ENCODE data around the gene MAVS.

The MAVS gene

GRCh38 chr20:3846740-3847428 is at the start of gene MAVS:
TSS of gene MAVS (plus strand) at chr20:3846834. CDS start at chr20:3854625, 7,791 bp downstream.
- Histone ChIP-seq H3K9ac (ENCODE audit: low read depth, low read length) (peak within 1 kb of the TSS; percentile 82), H3K27me3 (ENCODE audit: insufficient read depth, low read length) (no peaks in the 10 kb centered on the region), H3K36me3 (ENCODE audit: insufficient read depth, low read depth, low read length) (no peaks in the 10 kb centered on the region), H3K9me3 (ENCODE audit: insufficient read depth, low read depth, low read length) (no peaks in the 10 kb centered on the region), H3K4me3 (ENCODE audit: low read length) (peak within 1 kb of the TSS; percentile 73), H3K4me1 (ENCODE audit: insufficient read depth, low read length) (peaks cover 4% of the 10 kb centered on the region; the same call in 1 of the 2 replicates), H3K27ac (ENCODE audit: low read length) (no peak within 1 kb of the TSS)

GRCh38 chr20:3797226-3797545 is 49.4 kb upstream of the MAVS start:
- Histone ChIP-seq H3K9ac (ENCODE audit: low read depth, low read length) (peak overlapping the region; percentile 73), H3K36me3 (ENCODE audit: insufficient read depth, low read depth, low read length) (peaks cover 21% of the 10 kb centered on the region), H3K27ac (ENCODE audit: low read length) (no peak overlapping the region), H3K27me3 (ENCODE audit: insufficient read depth, low read length) (peaks cover 7% of the 10 kb centered on the region; the same call in 1 of the 2 replicates), H3K4me3 (ENCODE audit: low read length) (peak overlapping the region; percentile 82), H3K9me3 (ENCODE audit: insufficient read depth, low read depth, low read length) (no peaks in the 10 kb centered on the region), H3K4me1 (ENCODE audit: insufficient read depth, low read length) (peaks cover 25% of the 10 kb centered on the region; the same call in 1 of the 2 replicates)

- no peak overlapping the region; the same call in 1 of the 2 replicates for H3K9ac ChIP-seq (ENCODE audit: low read depth, low read length)
- H3K9me3 ChIP-seq (ENCODE audit: insufficient read depth, low read depth, low read length) = no peaks in the 10 kb centered on the region
- H3K27me3 ChIP-seq (ENCODE audit: insufficient read depth, low read length) = peaks cover 7% of the 10 kb centered on the region; the same call in 1 of the 2 replicates
- no peak overlapping the region for H3K27ac ChIP-seq (ENCODE audit: low read length)
- peak overlapping the region; percentile 82 for H3K4me3 ChIP-seq (ENCODE audit: low read length)
- peaks cover 27% of the 10 kb centered on the region for H3K36me3 ChIP-seq (ENCODE audit: insufficient read depth, low read depth, low read length)
- H3K4me1 ChIP-seq (ENCODE audit: insufficient read depth, low read length) = peaks cover 25% of the 10 kb centered on the region; the same call in 1 of the 2 replicates
These were observed 48.9 kb upstream of the MAVS start for GRCh38 chr20:3797592-3798372.

GRCh38 chr20:3798373-3798768 is 48.3 kb upstream of the MAVS start:
- Histone ChIP-seq H3K27me3 (ENCODE audit: insufficient read depth, low read length) (peaks cover 7% of the 10 kb centered on the region; the same call in 1 of the 2 replicates), H3K9me3 (ENCODE audit: insufficient read depth, low read depth, low read length) (no peaks in the 10 kb centered on the region), H3K27ac (ENCODE audit: low read length) (no peak overlapping the region), H3K9ac (ENCODE audit: low read depth, low read length) (no peak overlapping the region), H3K4me1 (ENCODE audit: insufficient read depth, low read length) (peaks cover 25% of the 10 kb centered on the region; the same call in 1 of the 2 replicates), H3K4me3 (ENCODE audit: low read length) (no peak overlapping the region), H3K36me3 (ENCODE audit: insufficient read depth, low read depth, low read length) (peaks cover 33% of the 10 kb centered on the region)

GRCh38 chr20:3798908-3799248 is 47.8 kb upstream of the MAVS start:
- Histone ChIP-seq H3K4me1 (ENCODE audit: insufficient read depth, low read length) (peaks cover 25% of the 10 kb centered on the region; the same call in 1 of the 2 replicates), H3K27ac (ENCODE audit: low read length) (peak overlapping the region; percentile 57), H3K4me3 (ENCODE audit: low read length) (peak overlapping the region; percentile 48; the same call in 1 of the 2 replicates), H3K9me3 (ENCODE audit: insufficient read depth, low read depth, low read length) (no peaks in the 10 kb centered on the region), H3K27me3 (ENCODE audit: insufficient read depth, low read length) (peaks cover 7% of the 10 kb centered on the region; the same call in 1 of the 2 replicates), H3K9ac (ENCODE audit: low read depth, low read length) (0 out of 2 replicates have a peak overlapping the region, but pooled peaks have one; percentile 43), H3K36me3 (ENCODE audit: insufficient read depth, low read depth, low read length) (peaks cover 38% of the 10 kb centered on the region)

GRCh38 chr20:3800256-3800877 is 46.3 kb upstream of the MAVS start:
- Histone ChIP-seq H3K27ac (ENCODE audit: low read length) (peak overlapping the region; percentile 1), H3K9ac (ENCODE audit: low read depth, low read length) (peak overlapping the region; percentile 50; the same call in 1 of the 2 replicates)

GRCh38 chr20:3800878-3801260 is 45.8 kb upstream of the MAVS start:
- H3K36me3 ChIP-seq (ENCODE audit: insufficient read depth, low read depth, low read length) = peaks cover 57% of the 10 kb centered on the region
- no peak overlapping the region for H3K27ac ChIP-seq (ENCODE audit: low read length)
- peaks cover 25% of the 10 kb centered on the region; the same call in 1 of the 2 replicates for H3K4me1 ChIP-seq (ENCODE audit: insufficient read depth, low read length)
- H3K4me3 ChIP-seq (ENCODE audit: low read length) = no peak overlapping the region; the same call in 1 of the 2 replicates
- peaks cover 7% of the 10 kb centered on the region; the same call in 1 of the 2 replicates for H3K27me3 ChIP-seq (ENCODE audit: insufficient read depth, low read length)
- H3K9me3 ChIP-seq (ENCODE audit: insufficient read depth, low read depth, low read length) = no peaks in the 10 kb centered on the region
- H3K9ac ChIP-seq (ENCODE audit: low read depth, low read length) = no peak overlapping the region

More at GRCh38 chr20:3800256-3800877, 46.3 kb upstream of the MAVS start:
- Histone ChIP-seq H3K4me1 (ENCODE audit: insufficient read depth, low read length) (peaks cover 25% of the 10 kb centered on the region; the same call in 1 of the 2 replicates), H3K4me3 (ENCODE audit: low read length) (peak overlapping the region; percentile 48; the same call in 1 of the 2 replicates), H3K36me3 (ENCODE audit: insufficient read depth, low read depth, low read length) (peaks cover 52% of the 10 kb centered on the region), H3K9me3 (ENCODE audit: insufficient read depth, low read depth, low read length) (no peaks in the 10 kb centered on the region), H3K27me3 (ENCODE audit: insufficient read depth, low read length) (peaks cover 7% of the 10 kb centered on the region; the same call in 1 of the 2 replicates)

- H3K9ac ChIP-seq (ENCODE audit: low read depth, low read length) = no peak overlapping the region
- no peak overlapping the region for H3K27ac ChIP-seq (ENCODE audit: low read length)
- no peak overlapping the region for H3K4me3 ChIP-seq (ENCODE audit: low read length)
- peaks cover 7% of the 10 kb centered on the region; the same call in 1 of the 2 replicates for H3K27me3 ChIP-seq (ENCODE audit: insufficient read depth, low read length)
- no peaks in the 10 kb centered on the region for H3K9me3 ChIP-seq (ENCODE audit: insufficient read depth, low read depth, low read length)
- H3K36me3 ChIP-seq (ENCODE audit: insufficient read depth, low read depth, low read length) = peaks cover 62% of the 10 kb centered on the region
- peaks cover 25% of the 10 kb centered on the region; the same call in 1 of the 2 replicates for H3K4me1 ChIP-seq (ENCODE audit: insufficient read depth, low read length)
These were observed 45.3 kb upstream of the MAVS start for GRCh38 chr20:3801299-3801698.

- H3K9me3 ChIP-seq (ENCODE audit: insufficient read depth, low read depth, low read length) = no peaks in the 10 kb centered on the region
- H3K27ac ChIP-seq (ENCODE audit: low read length) = no peak overlapping the region
- no peak overlapping the region for H3K4me3 ChIP-seq (ENCODE audit: low read length)
- H3K36me3 ChIP-seq (ENCODE audit: insufficient read depth, low read depth, low read length) = peaks cover 62% of the 10 kb centered on the region
- no peak overlapping the region for H3K9ac ChIP-seq (ENCODE audit: low read depth, low read length)
- peaks cover 25% of the 10 kb centered on the region; the same call in 1 of the 2 replicates for H3K4me1 ChIP-seq (ENCODE audit: insufficient read depth, low read length)
- H3K27me3 ChIP-seq (ENCODE audit: insufficient read depth, low read length) = peaks cover 6% of the 10 kb centered on the region; the same call in 1 of the 2 replicates
These were observed 44.8 kb upstream of the MAVS start for GRCh38 chr20:3801846-3802245.

- H3K27ac ChIP-seq (ENCODE audit: low read length) = no peak overlapping the region
- H3K27me3 ChIP-seq (ENCODE audit: insufficient read depth, low read length) = no peaks in the 10 kb centered on the region
- H3K9me3 ChIP-seq (ENCODE audit: insufficient read depth, low read depth, low read length) = no peaks in the 10 kb centered on the region
- peaks cover 62% of the 10 kb centered on the region for H3K36me3 ChIP-seq (ENCODE audit: insufficient read depth, low read depth, low read length)
- no peak overlapping the region for H3K9ac ChIP-seq (ENCODE audit: low read depth, low read length)
- H3K4me1 ChIP-seq (ENCODE audit: insufficient read depth, low read length) = peaks cover 21% of the 10 kb centered on the region; the same call in 1 of the 2 replicates
- H3K4me3 ChIP-seq (ENCODE audit: low read length) = no peak overlapping the region
These were observed 44.0 kb upstream of the MAVS start for GRCh38 chr20:3802524-3803239.

- Histone ChIP-seq H3K27ac (ENCODE audit: low read length) (no peak overlapping the region), H3K4me3 (ENCODE audit: low read length) (no peak overlapping the region), H3K36me3 (ENCODE audit: insufficient read depth, low read depth, low read length) (peaks cover 62% of the 10 kb centered on the region), H3K9ac (ENCODE audit: low read depth, low read length) (no peak overlapping the region), H3K9me3 (ENCODE audit: insufficient read depth, low read depth, low read length) (no peaks in the 10 kb centered on the region), H3K27me3 (ENCODE audit: insufficient read depth, low read length) (no peaks in the 10 kb centered on the region), H3K4me1 (ENCODE audit: insufficient read depth, low read length) (peaks cover 18% of the 10 kb centered on the region; the same call in 1 of the 2 replicates)
These were observed 43.3 kb upstream of the MAVS start for GRCh38 chr20:3803289-3803688.

Data from iPS-20b (cell line).